Measurements from ENCODE around the gene CYTH1. TPM values are rescaled to one million over a fixed set of nuclear protein-coding genes. Genes with fewer than 3 reads are reported as not detected.

Gene CYTH1
- polyA plus RNA-seq, 1 of the 3 experiments (the other 2 are of a cell fraction) = 23.8 TPM

DNA sequence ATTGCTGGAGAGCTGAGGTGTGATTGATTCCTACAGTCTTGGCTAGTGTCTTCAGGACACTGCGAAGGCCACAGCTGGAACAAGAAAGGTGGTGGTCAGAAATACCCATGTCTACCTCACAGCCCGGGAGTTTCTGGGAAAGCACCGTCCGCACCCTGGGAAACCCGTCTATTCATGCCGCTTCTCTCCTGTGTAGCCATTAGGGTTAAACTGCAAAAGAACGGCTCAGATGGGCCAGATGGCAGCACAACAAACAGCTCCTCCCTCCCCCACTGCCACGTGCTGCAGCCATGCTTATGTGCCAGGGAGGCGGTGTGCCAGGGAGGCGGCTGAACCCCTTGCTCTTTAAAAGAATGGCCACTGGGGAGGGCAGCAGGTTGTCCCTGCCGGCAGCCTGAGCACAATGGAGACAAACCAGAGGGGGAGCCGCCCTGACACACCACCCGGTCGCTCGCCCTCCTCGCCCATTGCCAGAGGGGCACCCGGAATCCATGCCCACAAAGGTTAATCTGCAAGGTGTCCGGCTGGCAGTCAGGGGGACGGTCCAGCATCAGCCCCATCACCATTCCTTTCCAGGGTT is 65.2 kb downstream of the CYTH1 start (continued):
- TF ChIP-seq GABPA (IDR thresholded peaks at IDR 0.05; ENCODE audit: low read depth) (no peak), RCOR1 (IDR thresholded peaks at IDR 0.05; ENCODE audit: low read length) (no peak), ELF1 (IDR thresholded peaks at IDR 0.05) (no peak), EZH2phosphoT487 (IDR thresholded peaks at IDR 0.05; ENCODE audit: borderline replicate concordance, low read depth) (no peak), FOSL2 (IDR thresholded peaks at IDR 0.05; ENCODE audit: borderline replicate concordance, low read depth) (no peak), JUND (IDR thresholded peaks at IDR 0.05) (no peak), FOXJ3 (CRISPR knock-in tag; IDR thresholded peaks at IDR 0.05) (peak; percentile 85), FOXM1 (IDR thresholded peaks at IDR 0.05; ENCODE audit: low read depth) (no peak), TEAD4 (IDR thresholded peaks at IDR 0.05; ENCODE audit: borderline replicate concordance, insufficient read depth) (no peak), CHD2 (IDR thresholded peaks at IDR 0.05; ENCODE audit: low read length, partially characterized antibody) (peak; percentile 89)
- TF ChIP-seq, protein P1, sequence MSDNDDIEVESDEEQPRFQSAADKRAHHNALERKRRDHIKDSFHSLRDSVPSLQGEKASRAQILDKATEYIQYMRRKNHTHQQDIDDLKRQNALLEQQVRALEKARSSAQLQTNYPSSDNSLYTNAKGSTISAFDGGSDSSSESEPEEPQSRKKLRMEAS (IDR thresholded peaks at IDR 0.05; ENCODE audit: low read depth) = peak; percentile 100
- TF ChIP-seq, protein P2, sequence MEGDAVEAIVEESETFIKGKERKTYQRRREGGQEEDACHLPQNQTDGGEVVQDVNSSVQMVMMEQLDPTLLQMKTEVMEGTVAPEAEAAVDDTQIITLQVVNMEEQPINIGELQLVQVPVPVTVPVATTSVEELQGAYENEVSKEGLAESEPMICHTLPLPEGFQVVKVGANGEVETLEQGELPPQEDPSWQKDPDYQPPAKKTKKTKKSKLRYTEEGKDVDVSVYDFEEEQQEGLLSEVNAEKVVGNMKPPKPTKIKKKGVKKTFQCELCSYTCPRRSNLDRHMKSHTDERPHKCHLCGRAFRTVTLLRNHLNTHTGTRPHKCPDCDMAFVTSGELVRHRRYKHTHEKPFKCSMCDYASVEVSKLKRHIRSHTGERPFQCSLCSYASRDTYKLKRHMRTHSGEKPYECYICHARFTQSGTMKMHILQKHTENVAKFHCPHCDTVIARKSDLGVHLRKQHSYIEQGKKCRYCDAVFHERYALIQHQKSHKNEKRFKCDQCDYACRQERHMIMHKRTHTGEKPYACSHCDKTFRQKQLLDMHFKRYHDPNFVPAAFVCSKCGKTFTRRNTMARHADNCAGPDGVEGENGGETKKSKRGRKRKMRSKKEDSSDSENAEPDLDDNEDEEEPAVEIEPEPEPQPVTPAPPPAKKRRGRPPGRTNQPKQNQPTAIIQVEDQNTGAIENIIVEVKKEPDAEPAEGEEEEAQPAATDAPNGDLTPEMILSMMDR (IDR thresholded peaks at IDR 0.05) = no peak; the same call in 1 of the 2 replicates
- TF ChIP-seq, protein P3, sequence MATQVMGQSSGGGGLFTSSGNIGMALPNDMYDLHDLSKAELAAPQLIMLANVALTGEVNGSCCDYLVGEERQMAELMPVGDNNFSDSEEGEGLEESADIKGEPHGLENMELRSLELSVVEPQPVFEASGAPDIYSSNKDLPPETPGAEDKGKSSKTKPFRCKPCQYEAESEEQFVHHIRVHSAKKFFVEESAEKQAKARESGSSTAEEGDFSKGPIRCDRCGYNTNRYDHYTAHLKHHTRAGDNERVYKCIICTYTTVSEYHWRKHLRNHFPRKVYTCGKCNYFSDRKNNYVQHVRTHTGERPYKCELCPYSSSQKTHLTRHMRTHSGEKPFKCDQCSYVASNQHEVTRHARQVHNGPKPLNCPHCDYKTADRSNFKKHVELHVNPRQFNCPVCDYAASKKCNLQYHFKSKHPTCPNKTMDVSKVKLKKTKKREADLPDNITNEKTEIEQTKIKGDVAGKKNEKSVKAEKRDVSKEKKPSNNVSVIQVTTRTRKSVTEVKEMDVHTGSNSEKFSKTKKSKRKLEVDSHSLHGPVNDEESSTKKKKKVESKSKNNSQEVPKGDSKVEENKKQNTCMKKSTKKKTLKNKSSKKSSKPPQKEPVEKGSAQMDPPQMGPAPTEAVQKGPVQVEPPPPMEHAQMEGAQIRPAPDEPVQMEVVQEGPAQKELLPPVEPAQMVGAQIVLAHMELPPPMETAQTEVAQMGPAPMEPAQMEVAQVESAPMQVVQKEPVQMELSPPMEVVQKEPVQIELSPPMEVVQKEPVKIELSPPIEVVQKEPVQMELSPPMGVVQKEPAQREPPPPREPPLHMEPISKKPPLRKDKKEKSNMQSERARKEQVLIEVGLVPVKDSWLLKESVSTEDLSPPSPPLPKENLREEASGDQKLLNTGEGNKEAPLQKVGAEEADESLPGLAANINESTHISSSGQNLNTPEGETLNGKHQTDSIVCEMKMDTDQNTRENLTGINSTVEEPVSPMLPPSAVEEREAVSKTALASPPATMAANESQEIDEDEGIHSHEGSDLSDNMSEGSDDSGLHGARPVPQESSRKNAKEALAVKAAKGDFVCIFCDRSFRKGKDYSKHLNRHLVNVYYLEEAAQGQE (IDR thresholded peaks at IDR 0.05; ENCODE audit: low read depth, low read length) = 0 out of 2 replicates have a peak, but pooled peaks have one; percentile 24
- TF ChIP-seq, protein P4, sequence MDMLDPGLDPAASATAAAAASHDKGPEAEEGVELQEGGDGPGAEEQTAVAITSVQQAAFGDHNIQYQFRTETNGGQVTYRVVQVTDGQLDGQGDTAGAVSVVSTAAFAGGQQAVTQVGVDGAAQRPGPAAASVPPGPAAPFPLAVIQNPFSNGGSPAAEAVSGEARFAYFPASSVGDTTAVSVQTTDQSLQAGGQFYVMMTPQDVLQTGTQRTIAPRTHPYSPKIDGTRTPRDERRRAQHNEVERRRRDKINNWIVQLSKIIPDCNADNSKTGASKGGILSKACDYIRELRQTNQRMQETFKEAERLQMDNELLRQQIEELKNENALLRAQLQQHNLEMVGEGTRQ (IDR thresholded peaks at IDR 0.05; ENCODE audit: borderline replicate concordance, low read depth, low read length) = peak; percentile 45; the same call in 1 of the 2 replicates
- TF ChIP-seq, protein P5, sequence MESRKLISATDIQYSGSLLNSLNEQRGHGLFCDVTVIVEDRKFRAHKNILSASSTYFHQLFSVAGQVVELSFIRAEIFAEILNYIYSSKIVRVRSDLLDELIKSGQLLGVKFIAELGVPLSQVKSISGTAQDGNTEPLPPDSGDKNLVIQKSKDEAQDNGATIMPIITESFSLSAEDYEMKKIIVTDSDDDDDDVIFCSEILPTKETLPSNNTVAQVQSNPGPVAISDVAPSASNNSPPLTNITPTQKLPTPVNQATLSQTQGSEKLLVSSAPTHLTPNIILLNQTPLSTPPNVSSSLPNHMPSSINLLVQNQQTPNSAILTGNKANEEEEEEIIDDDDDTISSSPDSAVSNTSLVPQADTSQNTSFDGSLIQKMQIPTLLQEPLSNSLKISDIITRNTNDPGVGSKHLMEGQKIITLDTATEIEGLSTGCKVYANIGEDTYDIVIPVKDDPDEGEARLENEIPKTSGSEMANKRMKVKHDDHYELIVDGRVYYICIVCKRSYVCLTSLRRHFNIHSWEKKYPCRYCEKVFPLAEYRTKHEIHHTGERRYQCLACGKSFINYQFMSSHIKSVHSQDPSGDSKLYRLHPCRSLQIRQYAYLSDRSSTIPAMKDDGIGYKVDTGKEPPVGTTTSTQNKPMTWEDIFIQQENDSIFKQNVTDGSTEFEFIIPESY (IDR thresholded peaks at IDR 0.05; ENCODE audit: borderline replicate concordance, low read depth) = no peak
